Measurements from ENCODE around the gene FHIT. TPM values are rescaled to one million over a fixed set of nuclear protein-coding genes. Genes with fewer than 3 reads are reported as not detected.

Gene FHIT
- total and polyA plus RNA-seq, 2 experiments from 2014 or later: 9.7 to 16.2 TPM

DNA sequence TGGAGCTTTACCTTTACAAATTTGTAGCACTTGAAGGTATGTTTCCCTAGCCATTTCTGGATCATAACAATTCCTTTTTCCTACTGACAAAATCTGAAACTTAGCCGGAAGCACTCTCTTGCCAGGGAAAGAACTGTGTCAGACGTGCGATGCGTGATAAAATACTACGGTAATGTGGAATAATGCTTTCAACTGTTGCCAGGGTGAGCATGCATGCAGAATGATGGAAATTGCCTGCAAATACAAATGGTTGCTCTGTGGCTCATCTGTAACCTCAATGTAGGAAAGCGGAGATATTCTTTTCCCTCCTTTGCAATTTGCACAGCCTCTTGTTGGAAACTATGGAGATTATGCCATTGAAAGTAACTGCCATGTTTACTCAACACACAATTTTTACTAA lies 1464.9 kb downstream of the FHIT start:
- H3K36me3 ChIP-seq (replicated peaks; ENCODE audit: insufficient read depth, low read depth): no peaks in the 10 kb centered on the region
- H3K79me2 ChIP-seq: no peaks in the 10 kb centered on the region
- no peak for DNase-seq (ENCODE audit: low spot score)
- WGBS (ENCODE audit: low lambda C conversion rate, missing lambda C conversion rate): 91% methylated on average over 6 of the region's 6 CpGs
- H3K9me2 ChIP-seq (replicated peaks; ENCODE audit: insufficient read depth): no peaks in the 10 kb centered on the region
- no peaks in the 10 kb centered on the region for H4K20me1 ChIP-seq (ENCODE audit: insufficient read depth, poor library complexity, severe bottlenecking)
- H3K4me1 ChIP-seq (ENCODE audit: insufficient read depth): no peaks in the 10 kb centered on the region
- TF ChIP-seq, protein P1, sequence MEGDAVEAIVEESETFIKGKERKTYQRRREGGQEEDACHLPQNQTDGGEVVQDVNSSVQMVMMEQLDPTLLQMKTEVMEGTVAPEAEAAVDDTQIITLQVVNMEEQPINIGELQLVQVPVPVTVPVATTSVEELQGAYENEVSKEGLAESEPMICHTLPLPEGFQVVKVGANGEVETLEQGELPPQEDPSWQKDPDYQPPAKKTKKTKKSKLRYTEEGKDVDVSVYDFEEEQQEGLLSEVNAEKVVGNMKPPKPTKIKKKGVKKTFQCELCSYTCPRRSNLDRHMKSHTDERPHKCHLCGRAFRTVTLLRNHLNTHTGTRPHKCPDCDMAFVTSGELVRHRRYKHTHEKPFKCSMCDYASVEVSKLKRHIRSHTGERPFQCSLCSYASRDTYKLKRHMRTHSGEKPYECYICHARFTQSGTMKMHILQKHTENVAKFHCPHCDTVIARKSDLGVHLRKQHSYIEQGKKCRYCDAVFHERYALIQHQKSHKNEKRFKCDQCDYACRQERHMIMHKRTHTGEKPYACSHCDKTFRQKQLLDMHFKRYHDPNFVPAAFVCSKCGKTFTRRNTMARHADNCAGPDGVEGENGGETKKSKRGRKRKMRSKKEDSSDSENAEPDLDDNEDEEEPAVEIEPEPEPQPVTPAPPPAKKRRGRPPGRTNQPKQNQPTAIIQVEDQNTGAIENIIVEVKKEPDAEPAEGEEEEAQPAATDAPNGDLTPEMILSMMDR (IDR thresholded peaks at IDR 0.05; ENCODE audit: poor library complexity): no peak
- TF ChIP-seq EZH2 (IDR thresholded peaks at IDR 0.05; ENCODE audit: borderline replicate concordance) (no peak), EZH2phosphoT487 (IDR thresholded peaks at IDR 0.05; ENCODE audit: low read depth, severe bottlenecking, unreplicated experiment) (no peak)
- H3K4me2 ChIP-seq: no peak overlapping the region
- no peaks in the 10 kb centered on the region for H3K9me3 ChIP-seq (ENCODE audit: low read depth)
- H3K27me3 ChIP-seq: no peaks in the 10 kb centered on the region
- no peak overlapping the region for H3K27ac ChIP-seq
- H3K4me3 ChIP-seq: no peak overlapping the region
- H2AFZ ChIP-seq: no peak overlapping the region

DNA sequence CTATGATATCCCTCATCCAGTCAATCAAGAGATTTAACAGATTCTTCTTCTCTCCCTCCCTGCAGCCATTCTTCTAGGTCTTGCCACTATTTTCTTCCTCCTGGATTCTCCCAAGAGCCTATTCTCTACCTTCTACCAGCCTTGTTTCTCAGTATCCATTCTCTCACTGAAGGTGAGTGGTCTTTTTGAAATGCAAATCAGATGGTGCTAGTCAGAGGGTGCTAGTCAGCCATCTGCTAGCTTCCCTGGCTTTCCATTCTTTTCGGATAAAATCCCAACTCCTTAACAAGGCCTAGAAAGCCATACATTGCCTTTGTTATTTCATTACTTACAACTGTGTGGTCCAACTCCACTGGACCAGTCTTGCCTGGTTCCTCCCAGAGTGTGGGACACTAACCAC lies 1467.1 kb downstream of the FHIT start:
- Histone ChIP-seq H3K4me3 (no peak overlapping the region), H4K20me1 (ENCODE audit: insufficient read depth, poor library complexity, severe bottlenecking) (no peaks in the 10 kb centered on the region), H3K4me1 (ENCODE audit: insufficient read depth) (no peaks in the 10 kb centered on the region), H3K79me2 (no peaks in the 10 kb centered on the region), H2AFZ (no peak overlapping the region), H3K27ac (no peak overlapping the region), H3K9me3 (ENCODE audit: low read depth) (no peaks in the 10 kb centered on the region), H3K27me3 (no peaks in the 10 kb centered on the region), H3K9me2 (replicated peaks; ENCODE audit: insufficient read depth) (no peaks in the 10 kb centered on the region), H3K36me3 (replicated peaks; ENCODE audit: insufficient read depth, low read depth) (no peaks in the 10 kb centered on the region), H3K4me2 (no peak overlapping the region)
- DNase-seq (ENCODE audit: low spot score): no peak
- 87% methylated on average over 1 of the region's 1 CpG for WGBS (ENCODE audit: low lambda C conversion rate, missing lambda C conversion rate)
- TF ChIP-seq EZH2 (IDR thresholded peaks at IDR 0.05; ENCODE audit: borderline replicate concordance) (no peak), EZH2phosphoT487 (IDR thresholded peaks at IDR 0.05; ENCODE audit: low read depth, severe bottlenecking, unreplicated experiment) (no peak)
- TF ChIP-seq, protein P1 (IDR thresholded peaks at IDR 0.05; ENCODE audit: poor library complexity): no peak

DNA sequence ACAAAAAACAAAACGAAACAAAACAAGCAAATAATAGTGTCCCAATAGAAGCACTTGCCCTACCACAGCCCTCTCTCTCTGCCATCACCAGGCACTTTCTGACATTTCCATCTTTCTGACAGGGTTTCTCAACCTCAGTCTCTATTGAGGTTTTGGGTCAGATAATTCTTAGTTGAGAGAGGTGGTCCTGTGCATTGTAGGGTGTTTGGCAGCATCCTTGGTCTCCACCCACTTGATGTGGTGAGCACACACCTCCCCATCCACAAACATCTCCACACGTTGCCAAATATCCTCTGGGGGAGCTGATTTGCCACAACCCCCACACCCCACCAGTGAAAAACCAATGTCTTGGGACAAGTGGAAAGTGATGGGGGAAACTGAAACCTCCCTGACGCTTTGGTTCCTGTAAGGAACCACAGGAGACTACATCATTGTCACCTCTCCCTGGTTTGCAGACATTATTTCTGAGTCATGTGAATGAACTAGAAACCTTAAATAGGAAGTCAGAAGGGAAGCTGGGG lies 1467.7 kb downstream of the FHIT start:
- Histone ChIP-seq H3K27me3 (no peaks in the 10 kb centered on the region), H2AFZ (no peak overlapping the region), H3K36me3 (replicated peaks; ENCODE audit: insufficient read depth, low read depth) (no peaks in the 10 kb centered on the region), H3K4me2 (no peak overlapping the region), H3K27ac (no peak overlapping the region), H3K9me2 (replicated peaks; ENCODE audit: insufficient read depth) (no peaks in the 10 kb centered on the region), H3K4me3 (no peak overlapping the region), H4K20me1 (ENCODE audit: insufficient read depth, poor library complexity, severe bottlenecking) (no peaks in the 10 kb centered on the region), H3K79me2 (no peaks in the 10 kb centered on the region), H3K9me3 (ENCODE audit: low read depth) (no peaks in the 10 kb centered on the region), H3K4me1 (ENCODE audit: insufficient read depth) (no peaks in the 10 kb centered on the region)
- no peak for TF ChIP-seq EZH2 (IDR thresholded peaks at IDR 0.05; ENCODE audit: borderline replicate concordance)
- TF ChIP-seq, protein P1 (IDR thresholded peaks at IDR 0.05; ENCODE audit: poor library complexity): no peak
- no peak for TF ChIP-seq EZH2phosphoT487 (IDR thresholded peaks at IDR 0.05; ENCODE audit: low read depth, severe bottlenecking, unreplicated experiment)
- DNase-seq (ENCODE audit: low spot score): no peak
- 90% methylated on average over 3 of the region's 3 CpGs for WGBS (ENCODE audit: low lambda C conversion rate, missing lambda C conversion rate)

DNA sequence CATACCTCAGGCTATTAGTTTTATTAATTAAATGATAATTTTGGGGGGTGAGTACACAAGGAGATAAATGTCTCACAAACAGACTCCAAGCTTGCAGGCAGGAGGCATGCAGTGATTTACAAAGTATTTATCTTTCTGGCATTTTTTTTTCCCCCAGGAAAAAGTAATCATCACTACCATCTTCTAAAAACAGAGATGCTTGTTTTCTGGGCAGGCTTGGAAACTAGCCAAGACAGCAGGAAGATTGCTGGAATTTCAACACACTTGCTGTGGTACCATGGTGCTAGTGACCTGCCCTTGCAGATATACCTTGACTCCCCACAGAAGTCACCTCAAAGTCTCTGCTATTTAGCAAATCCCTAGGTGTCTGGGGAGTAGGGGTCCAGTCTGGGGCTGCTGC lies 1468.6 kb downstream of the FHIT start:
- Histone ChIP-seq H3K27ac (no peak overlapping the region), H3K9me2 (replicated peaks; ENCODE audit: insufficient read depth) (no peaks in the 10 kb centered on the region), H2AFZ (no peak overlapping the region), H3K36me3 (replicated peaks; ENCODE audit: insufficient read depth, low read depth) (no peaks in the 10 kb centered on the region), H3K27me3 (no peaks in the 10 kb centered on the region), H3K4me1 (ENCODE audit: insufficient read depth) (no peaks in the 10 kb centered on the region), H3K4me2 (no peak overlapping the region), H3K4me3 (no peak overlapping the region), H4K20me1 (ENCODE audit: insufficient read depth, poor library complexity, severe bottlenecking) (no peaks in the 10 kb centered on the region), H3K79me2 (no peaks in the 10 kb centered on the region), H3K9me3 (ENCODE audit: low read depth) (no peaks in the 10 kb centered on the region)
- TF ChIP-seq EZH2phosphoT487 (IDR thresholded peaks at IDR 0.05; ENCODE audit: low read depth, severe bottlenecking, unreplicated experiment) (no peak), EZH2 (IDR thresholded peaks at IDR 0.05; ENCODE audit: borderline replicate concordance) (no peak)
- TF ChIP-seq, protein P1 (IDR thresholded peaks at IDR 0.05; ENCODE audit: poor library complexity): no peak
- DNase-seq (ENCODE audit: low spot score): no peak

All from hepatocyte (in vitro differentiated cells).